ENCODE results near the gene FAM110A.
"Not testable (repeated sequence)": the region's sequence is repeated elsewhere in the genome, so short reads cannot be mapped to it uniquely, and the experiment has no call there.

FAM110A gene

DNA sequence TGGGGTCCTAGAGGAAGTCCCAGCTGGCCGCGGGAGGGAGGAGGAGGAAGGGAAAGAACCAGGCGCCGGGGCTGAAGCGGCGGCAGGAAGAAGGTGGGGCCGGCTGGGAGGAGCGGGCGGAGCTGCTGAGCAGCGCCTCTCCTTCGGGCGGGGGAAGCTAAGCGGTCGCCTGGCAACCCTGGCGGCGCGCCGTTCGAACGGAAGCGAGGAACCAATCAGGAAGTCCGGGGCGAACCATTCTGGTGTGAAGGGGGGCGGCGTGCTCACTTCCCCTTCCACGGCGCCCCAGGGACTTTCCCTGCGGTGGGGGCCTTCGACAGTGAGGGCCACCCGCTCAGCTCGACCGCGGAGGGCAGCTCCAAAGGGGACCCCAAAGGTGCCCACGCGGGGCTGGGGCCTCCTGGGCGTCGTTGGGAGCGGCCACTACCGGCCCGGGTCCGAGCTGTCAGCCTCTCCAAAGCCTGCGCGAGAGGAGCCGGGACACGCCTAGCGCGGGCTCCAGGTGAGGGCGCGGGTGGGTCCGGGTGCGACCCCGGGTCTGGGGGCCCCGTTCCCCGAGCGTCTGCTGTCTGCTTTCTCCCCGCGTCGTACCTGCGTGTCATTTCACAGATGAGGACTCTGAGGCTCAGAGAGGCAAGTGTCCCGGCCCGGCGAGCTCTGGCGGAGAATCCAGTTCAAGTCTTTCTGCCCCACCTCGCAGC is at the start of gene FAM110A:
Gene FAM110A, plus strand, starts transcription at position 266 of the 701 bp plus-strand sequence. CDS start 11,090 bp downstream, outside the sequence.
- DNase-seq (ENCODE audit: low read depth): peak; percentile 95

DNA sequence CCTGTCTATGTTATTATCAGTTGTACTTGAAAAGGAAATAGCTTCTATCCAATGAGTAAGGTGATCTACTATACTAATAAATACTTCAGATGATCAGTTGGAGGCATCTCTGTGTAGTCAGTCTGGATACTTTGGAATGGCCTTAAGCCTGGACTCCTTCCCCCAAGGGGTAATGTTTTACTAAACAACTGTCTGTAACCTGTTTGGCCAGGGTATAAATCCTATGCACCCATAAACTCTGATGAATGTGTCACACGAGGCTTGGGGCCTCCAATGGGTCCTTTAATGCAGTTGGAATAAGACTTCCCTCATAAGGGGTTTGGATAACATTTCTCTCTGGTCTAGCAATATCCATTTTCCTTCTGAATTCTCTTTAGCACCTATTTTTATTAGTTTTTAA is 45.7 kb upstream of the FAM110A start:
- no peak for DNase-seq (ENCODE audit: low read depth)

- no peak for DNase-seq (ENCODE audit: low read depth)
Observed at GRCh38 chr20:791056-791455, 42.5 kb upstream of the FAM110A start.

- no peak for DNase-seq (ENCODE audit: low read depth)
Observed at GRCh38 chr20:792248-792647, 41.3 kb upstream of the FAM110A start.

GRCh38 chr20:796921-797320 is 36.6 kb upstream of the FAM110A start:
- DNase-seq (ENCODE audit: low read depth): no peak

DNA sequence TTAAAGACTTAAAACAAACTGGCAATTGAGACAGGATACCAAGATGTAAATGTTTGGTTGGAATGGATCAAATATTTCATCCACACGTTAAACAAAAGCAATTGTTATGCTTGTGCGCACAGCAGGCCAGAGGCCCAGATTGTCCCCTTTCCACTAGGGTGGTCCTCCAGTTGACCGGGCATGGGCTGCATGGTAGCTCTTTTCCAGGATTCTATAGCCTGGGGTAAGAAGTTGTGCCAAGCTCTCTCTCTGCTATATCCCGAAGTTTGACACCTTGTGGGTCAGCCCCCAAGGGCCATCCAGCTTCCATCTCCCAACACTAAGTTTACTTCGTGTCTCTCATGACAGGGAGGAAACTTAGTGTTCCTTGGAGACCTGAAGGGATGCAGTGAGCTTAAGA is 34.8 kb upstream of the FAM110A start:
- DNase-seq (ENCODE audit: low read depth): not testable (repeated sequence)

- DNase-seq (ENCODE audit: low read depth): not testable (repeated sequence)
Observed at GRCh38 chr20:800026-800425, 33.5 kb upstream of the FAM110A start.

- DNase-seq (ENCODE audit: low read depth): no peak
Observed at GRCh38 chr20:801678-802077, 31.8 kb upstream of the FAM110A start.

GRCh38 chr20:805713-806112 is 27.8 kb upstream of the FAM110A start:
- peak; percentile 36 for DNase-seq (ENCODE audit: low read depth)

DNA sequence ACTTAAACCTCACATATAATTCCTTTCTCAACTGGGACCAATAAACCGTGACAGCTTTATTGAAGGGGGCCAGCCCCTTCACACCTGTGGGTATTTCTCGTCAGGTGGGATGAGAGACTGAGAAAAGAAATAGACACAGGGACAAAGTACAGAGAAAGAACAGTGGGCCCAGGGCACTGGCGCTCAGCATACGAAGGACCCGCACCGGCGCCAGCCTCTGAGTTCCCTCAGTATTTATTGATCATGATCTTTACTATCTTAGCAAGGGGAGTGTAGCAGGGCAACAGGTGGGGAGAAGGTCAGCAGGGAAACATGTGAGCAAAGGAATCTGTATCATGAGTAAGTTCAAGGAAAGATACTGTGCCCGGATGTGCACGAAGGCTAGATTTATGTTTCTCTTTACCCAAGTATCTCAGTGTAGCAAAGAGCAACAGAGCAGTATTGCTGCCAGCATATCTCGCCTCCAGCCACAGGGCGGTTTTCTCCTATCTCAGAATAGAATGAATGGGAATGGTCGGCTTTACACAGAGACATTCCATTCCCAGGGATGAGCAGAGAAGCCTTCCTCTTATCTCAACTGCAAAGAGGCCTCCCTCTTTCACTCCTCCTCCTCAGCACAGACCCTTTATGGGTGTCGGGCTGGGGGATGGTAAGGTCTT is 21.6 kb upstream of the FAM110A start:
- not testable (repeated sequence) for DNase-seq (ENCODE audit: low read depth)

GRCh38 chr20:812435-812814 is 21.1 kb upstream of the FAM110A start:
- not testable (repeated sequence) for DNase-seq (ENCODE audit: low read depth)

DNA sequence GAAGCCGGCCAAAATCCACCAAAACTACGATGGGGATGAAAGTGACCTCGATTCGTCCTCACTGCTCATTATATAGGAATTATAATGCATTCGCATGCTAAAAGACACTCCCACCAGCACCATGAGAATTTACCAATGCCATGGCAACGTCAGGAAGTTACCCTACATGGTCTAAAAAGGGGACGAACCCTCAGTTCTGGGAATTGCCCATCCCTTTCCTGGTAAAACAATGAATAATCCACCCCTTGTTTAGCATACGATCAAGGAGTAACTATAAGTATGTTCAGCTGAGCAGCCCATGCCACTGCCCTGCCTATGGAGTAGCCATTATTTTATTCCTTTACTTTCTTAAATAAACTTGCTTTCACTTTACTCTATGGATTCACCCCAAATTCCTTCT is 20.1 kb upstream of the FAM110A start:
- no peak for DNase-seq (ENCODE audit: low read depth)

GRCh38 chr20:815226-815625 is 18.3 kb upstream of the FAM110A start:
- DNase-seq (ENCODE audit: low read depth): no peak

DNA sequence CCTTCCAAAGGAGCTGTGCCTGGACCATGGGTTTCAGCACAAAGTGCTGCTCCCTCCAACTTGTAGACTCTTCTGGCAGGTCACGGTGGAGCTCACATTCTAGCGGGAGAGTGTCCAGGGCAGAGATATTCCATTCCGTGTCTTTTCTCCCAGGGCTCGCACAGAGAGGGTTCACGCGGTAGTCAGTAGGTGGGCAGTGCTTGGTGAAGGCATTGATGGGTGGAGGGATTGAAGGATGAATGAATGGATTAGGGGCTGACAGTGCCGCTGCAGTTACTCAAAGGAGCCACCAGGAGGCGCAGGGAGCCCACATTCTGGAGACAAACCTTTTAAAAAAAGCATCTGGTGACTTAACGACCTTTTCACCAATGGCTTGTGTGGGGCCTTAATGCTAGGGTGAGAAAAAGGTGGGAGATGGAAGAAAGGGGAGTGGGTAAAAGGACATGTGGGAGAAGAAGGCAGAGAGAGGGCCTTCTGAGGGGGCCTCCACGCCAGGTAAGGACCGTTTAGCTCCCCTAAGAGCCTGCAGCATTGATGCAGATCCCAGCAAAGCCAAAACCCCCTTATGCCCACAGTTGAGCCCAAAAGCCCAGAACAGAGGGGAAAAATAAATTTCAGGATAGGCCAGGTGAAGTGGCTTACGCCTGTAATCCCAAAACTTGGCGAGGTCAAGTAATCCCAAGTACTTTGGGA is 17.5 kb upstream of the FAM110A start:
- peak; percentile 68 for DNase-seq (ENCODE audit: low read depth)

DNA sequence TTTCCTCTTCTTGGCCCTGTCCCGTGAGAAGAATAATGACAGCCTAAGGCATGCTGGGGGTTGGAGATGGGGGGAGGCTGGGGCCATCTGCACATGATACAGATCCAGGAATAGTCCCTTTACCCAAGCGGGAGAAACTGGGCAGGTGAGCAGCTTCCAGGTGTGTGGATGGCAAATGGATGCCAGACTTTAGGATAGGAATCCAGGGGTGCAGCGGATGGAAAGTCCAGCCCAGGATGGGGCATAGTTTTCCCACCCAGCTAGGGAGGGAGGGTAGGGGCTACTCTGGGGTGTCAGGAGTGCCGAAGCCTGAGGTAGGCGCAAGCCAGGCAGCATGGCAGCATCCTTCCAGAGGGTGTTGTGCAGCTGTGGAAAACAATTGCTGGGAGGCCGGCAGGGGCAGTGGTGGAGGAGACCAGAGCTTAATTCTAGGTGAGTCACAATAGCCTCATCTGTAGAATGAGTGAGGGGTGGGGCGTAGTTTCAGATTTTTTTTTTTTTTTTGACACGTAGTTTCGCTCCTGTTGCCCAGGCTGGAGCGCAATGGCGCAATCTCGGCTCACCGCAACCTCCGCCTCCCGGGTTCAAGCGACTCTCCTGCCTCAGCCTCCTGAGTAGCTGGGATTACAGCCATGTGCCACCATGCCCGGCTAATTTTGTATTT is 15.4 kb upstream of the FAM110A start:
- DNase-seq (ENCODE audit: low read depth): peak; percentile 61

GRCh38 chr20:819680-820322 is 13.7 kb upstream of the FAM110A start:
- DNase-seq (ENCODE audit: low read depth): no peak

DNA sequence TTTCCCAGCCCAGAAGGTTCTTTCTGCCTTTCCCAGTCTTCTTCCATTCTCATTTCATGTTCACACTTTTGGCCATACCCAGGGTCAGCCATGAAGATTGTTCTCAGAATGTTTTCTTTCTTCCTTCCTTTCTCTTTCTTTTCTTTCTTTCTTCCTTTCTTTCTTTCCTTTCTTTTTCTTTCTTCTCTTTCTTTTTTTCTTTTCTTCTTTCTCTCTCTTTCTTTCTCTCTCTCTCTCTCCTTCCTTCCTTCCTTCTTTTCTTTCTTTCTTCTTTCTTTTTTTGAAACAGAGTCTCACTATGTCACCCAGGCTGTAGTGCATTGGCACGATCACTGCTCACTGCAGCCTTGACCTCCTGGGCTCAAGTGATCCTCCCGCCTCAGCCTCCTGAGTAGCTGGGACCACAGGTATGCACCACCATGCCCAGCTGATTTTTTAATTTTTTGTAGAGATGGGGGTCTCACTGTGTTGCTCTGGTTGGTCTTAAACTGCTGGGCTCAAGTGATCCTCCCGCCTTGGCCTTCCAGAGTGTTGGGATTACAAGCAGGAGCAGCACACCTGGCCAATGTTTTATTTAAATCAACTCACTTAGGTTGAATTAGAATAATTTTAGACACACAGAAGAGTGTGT is 13.1 kb upstream of the FAM110A start:
- no peak for DNase-seq (ENCODE audit: low read depth)

DNA sequence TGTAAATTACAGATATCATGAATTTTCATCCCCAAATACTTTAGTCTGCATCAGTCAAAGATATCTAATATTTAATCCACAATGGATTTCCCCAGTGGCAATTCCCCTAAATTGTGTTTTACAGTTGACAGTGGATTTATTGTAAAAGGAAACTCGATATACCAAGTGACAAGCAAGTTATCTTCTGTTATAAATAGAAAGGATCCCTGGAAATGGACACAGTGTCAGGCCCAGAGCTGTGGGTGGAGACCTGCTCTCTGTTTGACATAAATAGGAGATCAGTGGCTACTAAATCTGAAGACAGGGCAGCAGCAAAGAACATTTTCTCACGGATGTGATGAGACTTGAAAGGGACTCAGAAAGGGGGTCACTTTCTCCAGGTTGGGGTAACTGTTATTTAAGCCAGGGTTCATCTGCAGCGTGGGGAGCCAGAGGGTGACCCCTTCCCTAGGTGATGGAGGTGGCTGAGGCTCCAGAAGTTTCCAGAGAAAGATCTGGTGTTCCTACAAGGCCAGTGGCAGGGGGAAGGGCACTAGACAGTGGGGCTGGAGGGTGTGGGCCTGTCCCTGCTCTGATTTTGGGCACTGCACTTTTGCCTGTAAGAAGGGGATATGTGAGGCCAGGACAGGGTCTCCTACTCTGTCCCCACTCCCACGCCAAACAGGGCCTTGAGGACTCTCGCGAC is 12.3 kb upstream of the FAM110A start:
- DNase-seq (ENCODE audit: low read depth): no peak

- no peak for DNase-seq (ENCODE audit: low read depth)
Observed at GRCh38 chr20:821731-822065, 11.8 kb upstream of the FAM110A start.

DNA sequence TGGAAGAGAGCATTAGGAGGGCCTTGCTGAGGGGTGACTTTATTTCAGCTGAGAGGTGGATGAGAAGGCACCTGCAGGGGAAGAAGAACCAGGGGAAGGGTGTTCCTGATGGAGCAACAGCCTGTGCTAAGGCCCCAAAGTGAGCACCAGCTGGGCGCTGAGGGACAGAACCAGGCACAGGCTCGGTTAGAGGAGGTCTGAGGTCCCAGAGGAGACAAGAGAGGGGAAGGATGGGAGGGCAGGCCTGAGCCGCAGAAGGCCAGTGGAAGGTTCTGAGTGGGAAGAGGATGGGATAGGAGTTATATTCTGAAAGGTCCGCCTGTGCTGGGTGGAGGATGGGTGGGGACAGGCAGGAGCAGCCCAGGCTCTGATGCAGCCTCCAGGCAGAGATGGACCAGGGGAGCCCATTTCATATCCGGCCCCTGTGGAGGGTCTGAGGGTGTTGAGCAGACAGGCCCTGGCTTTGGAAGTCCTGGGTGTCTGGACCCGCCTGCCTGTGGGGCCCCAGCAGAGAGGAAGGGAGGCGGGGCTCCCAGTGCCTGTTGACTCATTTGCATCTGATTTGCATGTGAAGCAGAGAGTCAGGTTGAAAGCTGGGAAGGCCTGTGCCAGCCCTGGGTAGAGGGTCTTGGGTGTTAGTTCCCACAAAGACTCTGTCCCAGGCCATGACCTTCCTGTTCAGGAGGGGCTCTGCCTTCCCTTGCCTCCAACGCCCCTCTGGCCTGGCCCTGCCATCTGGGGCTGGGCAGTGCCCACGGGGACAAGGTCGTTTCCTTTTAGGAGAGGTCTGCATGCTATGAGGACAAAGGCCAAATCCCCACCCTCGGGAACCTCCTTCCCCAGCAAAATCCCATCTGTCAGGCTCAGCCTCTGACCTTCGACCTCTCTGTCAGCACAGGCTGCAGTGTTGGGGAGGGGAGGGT is 10.6 kb upstream of the FAM110A start:
- no peak for DNase-seq (ENCODE audit: low read depth)
